Endothelial cell of umbilical vein (primary cell): ENCODE results near the gene GRK1.

ENCODE experiments used
- CTCF ChIP-seq, 2 donors: IDR thresholded peaks; 1 replicate in 1 of 2; 2 replicates in 1 of 2; pipeline ENCODE4 v1.5.1; 2011; ENCODE audit warnings: low read length in 2 of 2, mild to moderate bottlenecking in 2 of 2, moderate library complexity in 2 of 2, control low read depth in 1 of 2, inconsistent platforms in 1 of 2, low read depth in 1 of 2; ENCODE audit not compliant: insufficient read depth in 1 of 2; ENCODE audit errors: extremely low read depth in 1 of 2
- MAX ChIP-seq: IDR thresholded peaks from 2 replicates; pipeline ENCODE4 v1.6.1; 2011; ENCODE audit not compliant: insufficient read depth, insufficient read length
- MYC ChIP-seq: IDR thresholded peaks from one replicate; pipeline ENCODE4 v1.6.1; 2011; ENCODE audit warnings: mild to moderate bottlenecking, low read depth, low read length
- POLR2AphosphoS5 ChIP-seq: IDR thresholded peaks from 2 replicates; pipeline ENCODE4 v1.6.1; 2012; ENCODE audit warnings: low read depth, mild to moderate bottlenecking, control low read depth, low read length, moderate library complexity; ENCODE audit not compliant: insufficient read depth

GRCh38 chr13:113767366-113767765 is 100.3 kb downstream of the GRK1 start:
- TF ChIP-seq CTCF (IDR thresholded peaks at IDR 0.05; ENCODE audit: extremely low read depth in 1 of 2, insufficient read depth in 1 of 2, low read depth in 1 of 2, low read length in 2 of 2), result no peak
- no peak for TF ChIP-seq POLR2AphosphoS5
- no peak for TF ChIP-seq MAX
- TF ChIP-seq MYC, result no peak
